Measurements from ENCODE around the gene G6PC2.

Gene G6PC2

GRCh38 chr2:168952424-168952823 is 51.3 kb downstream of the G6PC2 start (continued):
- TF ChIP-seq ZBTB11 (tag by site-specific recombination; conservative IDR thresholded peaks at IDR 0.05; ENCODE audit: low read depth) (no peak), ZSCAN18 (tag by site-specific recombination; IDR thresholded peaks at IDR 0.05) (no peak), ZSCAN4 (tag by site-specific recombination; IDR thresholded peaks at IDR 0.05) (no peak), ZNF449 (tag by site-specific recombination; IDR thresholded peaks at IDR 0.05) (no peak), ZNF561 (tag by site-specific recombination; IDR thresholded peaks at IDR 0.05; ENCODE audit: borderline replicate concordance) (no peak), ZBTB21 (tag by site-specific recombination; IDR thresholded peaks at IDR 0.05) (no peak), ZNF394 (tag by site-specific recombination; IDR thresholded peaks at IDR 0.05; ENCODE audit: borderline replicate concordance) (no peak), ZNF529 (tag by site-specific recombination; IDR thresholded peaks at IDR 0.05; ENCODE audit: insufficient replicate concordance) (no peak), ZNF585B (tag by site-specific recombination; IDR thresholded peaks at IDR 0.05) (no peak), ZNF555 (tag by site-specific recombination; conservative IDR thresholded peaks at IDR 0.05) (no peak), ZBTB48 (tag by site-specific recombination; IDR thresholded peaks at IDR 0.05) (no peak), ZNF19 (tag by site-specific recombination; IDR thresholded peaks at IDR 0.05; ENCODE audit: low read depth) (no peak)

GRCh38 chr2:168954256-168954655 is 53.2 kb downstream of the G6PC2 start:
- ChIA-PET POLR2A (no interaction called here), CTCF (no interaction called here)
- H3K9me3 ChIP-seq (ENCODE audit: control insufficient read depth, insufficient read depth, low read depth, low read length): no peaks in the 10 kb centered on the region
- no peak for TF ChIP-seq EGR2 (tag by site-specific recombination; IDR thresholded peaks at IDR 0.05; ENCODE audit: low read depth)
- no peak for TF ChIP-seq ZNF596 (tag by site-specific recombination; IDR thresholded peaks at IDR 0.05)
- TF ChIP-seq ZBTB10 (tag by site-specific recombination; IDR thresholded peaks at IDR 0.05): no peak
- TF ChIP-seq PRDM1 (tag by site-specific recombination; IDR thresholded peaks at IDR 0.05): no peak
- TF ChIP-seq ZNF112 (tag by site-specific recombination; IDR thresholded peaks at IDR 0.05): no peak
- no peak for TF ChIP-seq ZNF433 (tag by site-specific recombination; IDR thresholded peaks at IDR 0.05; ENCODE audit: low read depth)
- no peaks in the 10 kb centered on the region for H3K4me1 ChIP-seq (ENCODE audit: control insufficient read depth, insufficient read depth, low read length)
- H3K4me3 ChIP-seq (ENCODE audit: low read depth, low read length): no peak overlapping the region
- H3K27ac ChIP-seq (ENCODE audit: extremely low read depth, low read depth, low read length): no peak overlapping the region
- no peaks in the 10 kb centered on the region for H3K36me3 ChIP-seq (ENCODE audit: control insufficient read depth in 2 of 2, insufficient read depth in 1 of 2, low read length in 2 of 2)

Data from HEK293 (cell line).